Activated naive CD4-positive, alpha-beta T cell treated with anti-CD3 and anti-CD28 coated beads, Interleukin-2, amount 10 ng/mL, durations not matched to agents 5 hours and 36 hours (primary cell): ENCODE measurements around the gene EVPLL. TPM values are rescaled to one million over a fixed set of nuclear protein-coding genes. Genes with fewer than 3 reads are reported as not detected.

ENCODE experiments used
- microRNA-seq: library from miRNA; unstranded; fragments of <30 nt; microRNA quantifications from one replicate; pipeline ENCODE4 v1.2.0, GENCODE V29; 2022; ENCODE audit warnings: borderline microRNAs expressed, borderline replicate concordance
- total RNA-seq, 2 experiments: library from RNA; stranded (reverse); gene quantifications; one replicate each; pipeline ENCODE4 v1.2.3, GENCODE V29; 2021

The EVPLL gene
- not detected for total RNA-seq

DNA sequence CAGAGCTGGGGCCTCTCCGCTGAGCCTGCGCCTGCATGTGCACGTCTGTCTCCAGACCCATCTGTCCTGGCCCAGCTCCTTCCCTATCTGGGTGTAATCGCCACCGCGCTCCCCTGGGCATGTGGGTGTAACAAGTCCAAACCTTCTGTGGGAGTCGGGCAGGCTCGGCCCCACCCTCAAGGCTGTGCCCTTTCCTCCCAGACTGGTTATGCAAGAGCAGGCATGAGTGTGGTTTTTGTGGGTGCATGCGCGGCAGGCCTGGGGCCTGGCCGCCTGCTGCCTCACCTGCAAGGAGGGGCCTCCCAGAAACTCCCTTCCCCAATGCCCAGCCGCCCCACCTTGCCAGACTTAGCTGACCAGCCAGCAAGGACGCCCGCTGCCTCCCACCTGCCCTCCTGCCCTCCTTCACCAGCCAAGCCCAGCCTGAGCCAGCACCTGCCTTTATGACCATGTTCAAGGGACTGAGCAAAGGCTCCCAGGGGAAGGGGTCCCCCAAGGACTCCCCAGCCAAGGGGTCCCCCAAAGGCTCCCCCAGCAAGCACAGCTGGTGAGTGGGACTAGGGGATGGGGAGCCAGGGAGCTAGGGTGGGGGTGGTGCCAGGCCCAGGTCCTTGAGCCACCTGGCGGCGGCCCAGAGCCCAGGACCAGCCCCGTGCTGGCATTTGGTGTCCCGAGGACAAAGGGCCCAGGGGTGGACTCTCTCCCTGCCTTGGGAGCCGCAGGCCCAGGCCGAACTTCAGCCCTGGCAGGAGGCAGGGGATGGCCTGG, at the start of gene EVPLL:
TSS of gene EVPLL (plus strand) at position 342 of the 768 bp plus-strand sequence. CDS start 3,160 bp downstream, outside the sequence.

DNA sequence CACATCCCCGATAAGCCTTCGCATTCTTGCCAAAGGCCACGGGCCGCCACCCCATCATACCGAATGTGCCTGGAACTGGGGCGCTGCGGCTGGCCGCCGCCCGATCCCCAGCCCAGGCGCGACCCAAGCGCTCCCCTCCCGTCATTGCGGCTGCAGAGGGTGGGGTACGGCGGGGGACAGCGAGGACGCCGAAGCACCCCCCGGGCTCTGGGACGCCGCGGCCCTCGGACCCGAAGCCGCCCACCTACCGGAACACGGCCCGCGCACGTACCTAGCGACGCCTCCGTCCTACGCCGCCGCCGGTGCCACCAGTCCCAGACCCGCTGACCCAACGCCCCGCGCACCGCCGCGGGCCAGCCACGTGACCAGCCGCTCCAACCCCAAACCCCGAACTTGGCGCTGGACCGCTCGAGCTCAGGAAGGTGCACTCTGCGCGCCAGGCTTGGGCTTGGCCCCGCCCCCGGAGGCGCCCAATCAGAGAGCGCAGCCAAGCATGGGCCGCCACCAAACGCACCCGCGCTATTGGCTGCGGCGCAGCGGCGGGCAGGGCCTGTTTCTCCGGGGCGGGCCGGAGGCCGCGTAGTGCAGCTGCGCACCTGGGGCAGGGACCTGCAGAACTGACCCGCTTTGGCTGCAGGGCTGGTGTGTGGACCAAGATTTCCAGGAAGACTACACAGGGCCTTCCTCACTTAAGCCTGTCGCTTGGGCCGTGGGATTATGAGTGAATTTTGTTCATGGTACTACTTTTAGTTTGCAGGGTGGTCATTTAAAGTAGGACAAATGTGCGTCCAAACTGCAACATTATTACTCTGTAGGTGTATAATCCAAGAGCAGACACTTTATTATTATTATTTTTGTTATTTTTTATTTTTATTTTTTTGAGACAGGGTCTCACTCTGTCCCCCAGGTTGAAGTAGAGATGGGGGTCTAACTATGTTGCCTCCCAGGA, 14.2 kb upstream of the EVPLL start, which contains the start of gene SHMT1:
TSS of gene SHMT1 (minus strand) at position 450 of the 949 bp plus-strand sequence. CDS start 7,569 bp downstream, outside the sequence.

Small RNAs within 50 kb of the gene (microRNA-seq; reads per million reads assigned to microRNA genes)
- not detected for gene MIR6778

Other genes starting within 250 kb of the EVPLL start
- 100 to 1,000 TPM; 104 to 106 TPM for gene ALKBH5, start 193.9 kb upstream of the EVPLL start, total RNA-seq
- 10 to 100 TPM; 19.3 to 19.6 TPM for gene LLGL1, start 152.1 kb upstream of the EVPLL start, total RNA-seq
- 100 to 1,000 TPM; 307 to 321 TPM for gene FLII, start 119.0 kb upstream of the EVPLL start, total RNA-seq
- 10 to 100 TPM in 1 of 2 experiments, 1 to 10 TPM in 1; 8.2 to 10.3 TPM for gene MIEF2, start 117.1 kb upstream of the EVPLL start, total RNA-seq
- 10 to 100 TPM; 49.9 to 55.0 TPM for gene TOP3A, start 62.8 kb upstream of the EVPLL start, total RNA-seq
- gene SMCR8, start 62.5 kb upstream of the EVPLL start, total RNA-seq = 10 to 100 TPM; 24.2 to 26.2 TPM
- gene SHMT1, start 14.2 kb upstream of the EVPLL start, total RNA-seq = 10 to 100 TPM; 33.0 to 33.1 TPM
- 1 to 10 TPM; 1.2 to 1.4 TPM for gene LGALS9C, start 99.0 kb downstream of the EVPLL start, total RNA-seq